ENCODE results near the gene IL1RAPL1. TPM values are rescaled to one million over a fixed set of nuclear protein-coding genes. Genes with fewer than 3 reads are reported as not detected.

Gene IL1RAPL1
- total and polyA plus RNA-seq, 2 experiments from 2014 or later: 0.18 to 0.49 TPM

DNA sequence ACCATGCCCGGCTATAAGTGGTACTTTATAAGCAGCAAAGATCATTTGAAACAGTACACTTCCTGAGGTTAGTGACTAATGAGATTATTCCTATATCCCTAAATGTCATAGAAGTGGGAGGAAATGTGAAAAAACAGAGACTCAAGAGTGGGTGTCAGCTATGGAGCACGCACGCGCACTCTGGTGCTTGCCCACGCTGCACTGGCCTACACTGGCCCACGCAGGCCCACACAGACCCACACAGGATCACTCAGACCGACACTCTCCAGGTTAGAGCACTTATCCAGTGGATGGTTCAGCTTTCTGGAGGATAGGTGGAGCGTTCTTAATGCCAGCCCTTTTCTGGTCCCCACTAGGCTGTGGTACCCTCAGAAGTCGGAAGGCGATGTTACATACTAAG is 78.5 kb downstream of the IL1RAPL1 start:
- Mint-ChIP-seq H3K27ac (no peak overlapping the region), H3K9me3 (no peaks in the 10 kb centered on the region), H3K27me3 (ENCODE audit: insufficient read depth, low read depth, poor library complexity) (peaks cover 3% of the 10 kb centered on the region), H3K36me3 (ENCODE audit: low read depth) (no peaks in the 10 kb centered on the region), H3K4me3 (no peak overlapping the region), H3K4me1 (no peaks in the 10 kb centered on the region)
- no peak for DNase-seq (ENCODE audit: low spot score)
- Histone ChIP-seq H3F3A (replicated peaks; ENCODE audit: low read depth) (no peaks in the 10 kb centered on the region), H3K9me2 (ENCODE audit: insufficient read depth) (no peaks in the 10 kb centered on the region), H4K20me1 (replicated peaks; ENCODE audit: insufficient read depth) (no peaks in the 10 kb centered on the region), H3K4me3 (no peak overlapping the region), H3K27ac (ENCODE audit: low read depth) (no peak overlapping the region), H3K79me2 (replicated peaks; ENCODE audit: insufficient read depth) (no peaks in the 10 kb centered on the region), H2AFZ (no peak overlapping the region), H3K36me3 (ENCODE audit: insufficient read depth) (no peaks in the 10 kb centered on the region), H3K27me3 (ENCODE audit: insufficient read depth) (peaks cover 15% of the 10 kb centered on the region), H3K4me2 (no peak overlapping the region), H3K4me1 (ENCODE audit: insufficient read depth) (no peaks in the 10 kb centered on the region)
- no peak for TF ChIP-seq JUNB (IDR thresholded peaks at IDR 0.05; ENCODE audit: unreplicated experiment)
- TF ChIP-seq, protein P1, sequence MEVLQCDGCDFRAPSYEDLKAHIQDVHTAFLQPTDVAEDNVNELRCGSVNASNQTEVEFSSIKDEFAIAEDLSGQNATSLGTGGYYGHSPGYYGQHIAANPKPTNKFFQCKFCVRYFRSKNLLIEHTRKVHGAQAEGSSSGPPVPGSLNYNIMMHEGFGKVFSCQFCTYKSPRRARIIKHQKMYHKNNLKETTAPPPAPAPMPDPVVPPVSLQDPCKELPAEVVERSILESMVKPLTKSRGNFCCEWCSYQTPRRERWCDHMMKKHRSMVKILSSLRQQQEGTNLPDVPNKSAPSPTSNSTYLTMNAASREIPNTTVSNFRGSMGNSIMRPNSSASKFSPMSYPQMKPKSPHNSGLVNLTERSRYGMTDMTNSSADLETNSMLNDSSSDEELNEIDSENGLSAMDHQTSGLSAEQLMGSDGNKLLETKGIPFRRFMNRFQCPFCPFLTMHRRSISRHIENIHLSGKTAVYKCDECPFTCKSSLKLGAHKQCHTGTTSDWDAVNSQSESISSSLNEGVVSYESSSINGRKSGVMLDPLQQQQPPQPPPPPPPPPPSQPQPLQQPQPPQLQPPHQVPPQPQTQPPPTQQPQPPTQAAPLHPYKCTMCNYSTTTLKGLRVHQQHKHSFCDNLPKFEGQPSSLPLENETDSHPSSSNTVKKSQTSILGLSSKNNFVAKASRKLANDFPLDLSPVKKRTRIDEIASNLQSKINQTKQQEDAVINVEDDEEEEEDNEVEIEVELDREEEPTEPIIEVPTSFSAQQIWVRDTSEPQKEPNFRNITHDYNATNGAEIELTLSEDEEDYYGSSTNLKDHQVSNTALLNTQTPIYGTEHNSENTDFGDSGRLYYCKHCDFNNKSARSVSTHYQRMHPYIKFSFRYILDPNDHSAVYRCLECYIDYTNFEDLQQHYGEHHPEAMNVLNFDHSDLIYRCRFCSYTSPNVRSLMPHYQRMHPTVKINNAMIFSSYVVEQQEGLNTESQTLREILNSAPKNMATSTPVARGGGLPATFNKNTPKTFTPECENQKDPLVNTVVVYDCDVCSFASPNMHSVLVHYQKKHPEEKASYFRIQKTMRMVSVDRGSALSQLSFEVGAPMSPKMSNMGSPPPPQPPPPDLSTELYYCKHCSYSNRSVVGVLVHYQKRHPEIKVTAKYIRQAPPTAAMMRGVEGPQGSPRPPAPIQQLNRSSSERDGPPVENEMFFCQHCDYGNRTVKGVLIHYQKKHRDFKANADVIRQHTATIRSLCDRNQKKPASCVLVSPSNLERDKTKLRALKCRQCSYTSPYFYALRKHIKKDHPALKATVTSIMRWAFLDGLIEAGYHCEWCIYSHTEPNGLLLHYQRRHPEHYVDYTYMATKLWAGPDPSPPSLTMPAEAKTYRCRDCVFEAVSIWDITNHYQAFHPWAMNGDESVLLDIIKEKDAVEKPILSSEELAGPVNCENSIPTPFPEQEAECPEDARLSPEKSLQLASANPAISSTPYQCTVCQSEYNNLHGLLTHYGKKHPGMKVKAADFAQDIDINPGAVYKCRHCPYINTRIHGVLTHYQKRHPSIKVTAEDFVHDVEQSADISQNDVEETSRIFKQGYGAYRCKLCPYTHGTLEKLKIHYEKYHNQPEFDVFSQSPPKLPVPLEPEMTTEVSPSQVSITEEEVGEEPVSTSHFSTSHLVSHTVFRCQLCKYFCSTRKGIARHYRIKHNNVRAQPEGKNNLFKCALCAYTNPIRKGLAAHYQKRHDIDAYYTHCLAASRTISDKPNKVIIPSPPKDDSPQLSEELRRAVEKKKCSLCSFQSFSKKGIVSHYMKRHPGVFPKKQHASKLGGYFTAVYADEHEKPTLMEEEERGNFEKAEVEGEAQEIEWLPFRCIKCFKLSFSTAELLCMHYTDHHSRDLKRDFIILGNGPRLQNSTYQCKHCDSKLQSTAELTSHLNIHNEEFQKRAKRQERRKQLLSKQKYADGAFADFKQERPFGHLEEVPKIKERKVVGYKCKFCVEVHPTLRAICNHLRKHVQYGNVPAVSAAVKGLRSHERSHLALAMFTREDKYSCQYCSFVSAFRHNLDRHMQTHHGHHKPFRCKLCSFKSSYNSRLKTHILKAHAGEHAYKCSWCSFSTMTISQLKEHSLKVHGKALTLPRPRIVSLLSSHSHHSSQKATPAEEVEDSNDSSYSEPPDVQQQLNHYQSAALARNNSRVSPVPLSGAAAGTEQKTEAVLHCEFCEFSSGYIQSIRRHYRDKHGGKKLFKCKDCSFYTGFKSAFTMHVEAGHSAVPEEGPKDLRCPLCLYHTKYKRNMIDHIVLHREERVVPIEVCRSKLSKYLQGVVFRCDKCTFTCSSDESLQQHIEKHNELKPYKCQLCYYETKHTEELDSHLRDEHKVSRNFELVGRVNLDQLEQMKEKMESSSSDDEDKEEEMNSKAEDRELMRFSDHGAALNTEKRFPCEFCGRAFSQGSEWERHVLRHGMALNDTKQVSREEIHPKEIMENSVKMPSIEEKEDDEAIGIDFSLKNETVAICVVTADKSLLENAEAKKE (CRISPR knock-in tag; IDR thresholded peaks at IDR 0.05): no peak
- ATAC-seq: no peak

GRCh38 chrX:28668303-28668702 is 81.1 kb downstream of the IL1RAPL1 start:
- Histone ChIP-seq H2AFZ (no peak overlapping the region), H3K9me2 (ENCODE audit: insufficient read depth) (no peaks in the 10 kb centered on the region), H3K79me2 (replicated peaks; ENCODE audit: insufficient read depth) (no peaks in the 10 kb centered on the region), H3K27me3 (ENCODE audit: insufficient read depth) (no peaks in the 10 kb centered on the region), H3K36me3 (ENCODE audit: insufficient read depth) (no peaks in the 10 kb centered on the region), H3K4me2 (no peak overlapping the region), H3K4me1 (ENCODE audit: insufficient read depth) (no peaks in the 10 kb centered on the region), H3K4me3 (no peak overlapping the region), H4K20me1 (replicated peaks; ENCODE audit: insufficient read depth) (no peaks in the 10 kb centered on the region), H3F3A (replicated peaks; ENCODE audit: low read depth) (no peaks in the 10 kb centered on the region), H3K27ac (ENCODE audit: low read depth) (no peak overlapping the region)
- Mint-ChIP-seq H3K27ac (no peak overlapping the region), H3K4me3 (no peak overlapping the region), H3K36me3 (ENCODE audit: low read depth) (no peaks in the 10 kb centered on the region), H3K27me3 (ENCODE audit: insufficient read depth, low read depth, poor library complexity) (no peaks in the 10 kb centered on the region), H3K4me1 (peaks cover 6% of the 10 kb centered on the region; the same call in 1 of the 3 replicates), H3K9me3 (no peaks in the 10 kb centered on the region)
- no peak for ATAC-seq
- no peak for DNase-seq (ENCODE audit: low spot score)
- TF ChIP-seq, protein P2, sequence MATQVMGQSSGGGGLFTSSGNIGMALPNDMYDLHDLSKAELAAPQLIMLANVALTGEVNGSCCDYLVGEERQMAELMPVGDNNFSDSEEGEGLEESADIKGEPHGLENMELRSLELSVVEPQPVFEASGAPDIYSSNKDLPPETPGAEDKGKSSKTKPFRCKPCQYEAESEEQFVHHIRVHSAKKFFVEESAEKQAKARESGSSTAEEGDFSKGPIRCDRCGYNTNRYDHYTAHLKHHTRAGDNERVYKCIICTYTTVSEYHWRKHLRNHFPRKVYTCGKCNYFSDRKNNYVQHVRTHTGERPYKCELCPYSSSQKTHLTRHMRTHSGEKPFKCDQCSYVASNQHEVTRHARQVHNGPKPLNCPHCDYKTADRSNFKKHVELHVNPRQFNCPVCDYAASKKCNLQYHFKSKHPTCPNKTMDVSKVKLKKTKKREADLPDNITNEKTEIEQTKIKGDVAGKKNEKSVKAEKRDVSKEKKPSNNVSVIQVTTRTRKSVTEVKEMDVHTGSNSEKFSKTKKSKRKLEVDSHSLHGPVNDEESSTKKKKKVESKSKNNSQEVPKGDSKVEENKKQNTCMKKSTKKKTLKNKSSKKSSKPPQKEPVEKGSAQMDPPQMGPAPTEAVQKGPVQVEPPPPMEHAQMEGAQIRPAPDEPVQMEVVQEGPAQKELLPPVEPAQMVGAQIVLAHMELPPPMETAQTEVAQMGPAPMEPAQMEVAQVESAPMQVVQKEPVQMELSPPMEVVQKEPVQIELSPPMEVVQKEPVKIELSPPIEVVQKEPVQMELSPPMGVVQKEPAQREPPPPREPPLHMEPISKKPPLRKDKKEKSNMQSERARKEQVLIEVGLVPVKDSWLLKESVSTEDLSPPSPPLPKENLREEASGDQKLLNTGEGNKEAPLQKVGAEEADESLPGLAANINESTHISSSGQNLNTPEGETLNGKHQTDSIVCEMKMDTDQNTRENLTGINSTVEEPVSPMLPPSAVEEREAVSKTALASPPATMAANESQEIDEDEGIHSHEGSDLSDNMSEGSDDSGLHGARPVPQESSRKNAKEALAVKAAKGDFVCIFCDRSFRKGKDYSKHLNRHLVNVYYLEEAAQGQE (IDR thresholded peaks at IDR 0.05; ENCODE audit: unreplicated experiment): no peak
- TF ChIP-seq STAT1 (IDR thresholded peaks at IDR 0.05; ENCODE audit: unreplicated experiment): no peak
- TF ChIP-seq POLR2AphosphoS5 (IDR thresholded peaks at IDR 0.05; ENCODE audit: low read depth): no peak
- no peak for TF ChIP-seq ZNF114 (CRISPR knock-in tag; IDR thresholded peaks at IDR 0.05)
- no peak for TF ChIP-seq EZH2phosphoT487 (IDR thresholded peaks at IDR 0.05; ENCODE audit: unreplicated experiment)
- no peak for TF ChIP-seq ZNF331 (CRISPR knock-in tag; IDR thresholded peaks at IDR 0.05; ENCODE audit: low read depth)
- no peak for TF ChIP-seq JUNB (IDR thresholded peaks at IDR 0.05; ENCODE audit: unreplicated experiment)

Data from GM23338 (cell line).